Bronchus fibroblast of lung (primary cell): ENCODE measurements around the gene IER5. TPM values are rescaled to one million over a fixed set of nuclear protein-coding genes. Genes with fewer than 3 reads are reported as not detected.

Experiments used
- total RNA-seq: library from RNA; depleted of rRNA; stranded (reverse); fragments of >200 nt; gene quantifications from 2 replicates; pipeline ENCODE4 v1.2.3, GENCODE V29; 2015

The IER5 gene
- 30.6 and 37.3 TPM in 2 replicates for total RNA-seq

GRCh38 chr1:181088079-181089016, at the start of gene IER5:
Gene IER5, plus strand, starts transcription at chr1:181088700. Its CDS starts 203 bp downstream, at chr1:181088903.

Other genes starting within 250 kb of the IER5 start
- gene KIAA1614, start 175.8 kb upstream of the IER5 start, total RNA-seq, result 5.7 and 9.2 TPM in 2 replicates
- gene STX6, start 65.8 kb upstream of the IER5 start, total RNA-seq, result 11.3 and 11.8 TPM in 2 replicates
- 3.9 and 4.2 TPM in 2 replicates for gene MR1, start 54.7 kb upstream of the IER5 start, total RNA-seq